GM12878 (cell line): ENCODE measurements around the gene ACTN3. TPM values are rescaled to one million over a fixed set of nuclear protein-coding genes. Genes with fewer than 3 reads are reported as not detected.

Experiments
- ATAC-seq: fragments of 200-7000 bp; cut with Tn5 transposase; 3 replicates; pipeline ENCODE4 v1.9.1; 2020; ENCODE audit warnings: mild to moderate bottlenecking, moderate library complexity
- BruUV-seq: library from RNA; stranded (reverse); fragments of 400-500 nt; replicated peaks from 2 replicates; lab custom pipeline; 2021; lab: Mats Ljungman, UMichigan
- CTCF ChIA-PET: fragments of 300-600 bp; sonication (Branson Sonifier 250); formaldehyde crosslinking; extraction: SDS; loops from one replicate; lab custom pipeline; 2021; ENCODE audit warnings: inconsistent platforms; lab: Yijun Ruan, JAX
- POLR2A ChIA-PET: fragments of 350-600 bp; formaldehyde crosslinking; extraction: SDS; loops from one replicate; lab custom pipeline; 2021; ENCODE audit warnings: inconsistent platforms; lab: Charles Lee
- RAD21 ChIA-PET: fragments of 300-600 bp; sonication (Branson Sonifier 250); formaldehyde crosslinking; loops from one replicate; lab custom pipeline; 2023; ENCODE audit warnings: antibody characterized with exemption; ENCODE audit not compliant: unreplicated experiment; lab: Charles Lee
- SMC1A ChIA-PET: fragments of 300-600 bp; sonication (Branson Sonifier 250); formaldehyde crosslinking; loops from one replicate; lab custom pipeline; 2023; ENCODE audit not compliant: unreplicated experiment, uncharacterized antibody; lab: Charles Lee
- DNase-seq: peaks from one replicate; pipeline ENCODE4 v3.0.0-alpha.2; 2011; ENCODE audit warnings: low read depth, low spot score
- FAIRE-seq: peaks from 3 replicates; lab custom pipeline; 2011; peaks lifted over from hg19 to GRCh38; lab: Jason Lieb, UNC
- H2AFZ ChIP-seq: 2 replicates; pipeline ENCODE4 v1.6.0; 2011; ENCODE audit warnings: low read depth, low read length, control low read depth; ENCODE audit not compliant: control insufficient read depth
- H3K27ac ChIP-seq: 2 replicates; pipeline ENCODE4 v1.5.1; 2011; ENCODE audit warnings: control low read depth; ENCODE audit not compliant: control insufficient read depth, insufficient read depth
- H3K27me3 ChIP-seq, 2 experiments: replicated peaks in 1 of 2; 2 replicates each; pipeline versions ENCODE4 v1.6.0 to v1.6.1; 2011; ENCODE audit warnings: low read length in 1 of 2; ENCODE audit not compliant: control insufficient read depth in 2 of 2, insufficient read depth in 2 of 2
- H3K36me3 ChIP-seq, 2 experiments: 2 replicates each; pipeline ENCODE4 v1.5.1; 2011; ENCODE audit warnings: low read length in 1 of 2; ENCODE audit not compliant: control insufficient read depth in 2 of 2, insufficient read depth in 2 of 2
- H3K4me1 ChIP-seq: 2 replicates; pipeline ENCODE4 v1.6.1; 2011; ENCODE audit warnings: mild to moderate bottlenecking, low read length, moderate library complexity, mixed read lengths; ENCODE audit not compliant: control insufficient read depth, insufficient read depth
- H3K4me2 ChIP-seq: 2 replicates; pipeline ENCODE4 v1.6.0; 2011; ENCODE audit warnings: control low read depth; ENCODE audit not compliant: control insufficient read depth, insufficient read depth
- H3K4me3 ChIP-seq: fragments of 200-600 bp; sonication (generic); 2 replicates; pipeline ENCODE4 v1.5.1; 2016
- H3K79me2 ChIP-seq: 2 replicates; pipeline ENCODE4 v1.6.0; 2011; ENCODE audit warnings: low read length; ENCODE audit not compliant: control insufficient read depth, insufficient read depth
- H3K9ac ChIP-seq: 2 replicates; pipeline ENCODE4 v1.8.0; 2011; ENCODE audit warnings: low read length, control low read depth, mixed read lengths; ENCODE audit not compliant: control insufficient read depth, insufficient read depth
- H3K9me3 ChIP-seq: replicated peaks from 3 replicates; pipeline ENCODE4 v1.5.1; 2011; ENCODE audit warnings: mild to moderate bottlenecking, low read length; ENCODE audit not compliant: control insufficient read depth, insufficient read depth
- H4K20me1 ChIP-seq: 2 replicates; pipeline ENCODE4 v1.6.0; 2011; ENCODE audit not compliant: control insufficient read depth, insufficient read depth
- ATF7 ChIP-seq: fragments of 450-650 bp; IDR thresholded peaks from 2 replicates; pipeline ENCODE4 v1.6.1; 2016; ENCODE audit warnings: low read depth, mild to moderate bottlenecking
- CBX5 ChIP-seq: sonication (generic); IDR thresholded peaks from 2 replicates; pipeline ENCODE4 v1.6.1; 2016; ENCODE audit warnings: low read depth, moderate library complexity, mild to moderate bottlenecking, inconsistent platforms
- FOS ChIP-seq: IDR thresholded peaks from 3 replicates; pipeline ENCODE4 v1.6.1; 2011; ENCODE audit warnings: borderline replicate concordance; ENCODE audit not compliant: insufficient read length; ENCODE audit errors: extremely low read depth
- HCFC1 ChIP-seq: fragments of 150-350 bp; IDR thresholded peaks from 2 replicates; pipeline ENCODE4 v1.6.1; 2014; ENCODE audit warnings: low read length
- MEF2A ChIP-seq: IDR thresholded peaks from 2 replicates; pipeline ENCODE4 v1.6.1; 2011; ENCODE audit warnings: low read depth, mild to moderate bottlenecking, low read length, moderate library complexity; ENCODE audit not compliant: insufficient read depth
- NBN ChIP-seq: fragments of 450-650 bp; IDR thresholded peaks from 2 replicates; pipeline ENCODE4 v1.6.1; 2016
- NFXL1 ChIP-seq: fragments of 450-650 bp; IDR thresholded peaks from 2 replicates; pipeline ENCODE4 v1.6.1; 2017; ENCODE audit warnings: antibody characterized with exemption, mild to moderate bottlenecking, borderline replicate concordance
- POU2F2 ChIP-seq: IDR thresholded peaks from 3 replicates; pipeline ENCODE4 v1.6.1; 2011; ENCODE audit warnings: low read depth, mild to moderate bottlenecking, low read length, borderline replicate concordance
- RB1 ChIP-seq: fragments of 450-650 bp; formaldehyde crosslinking; IDR thresholded peaks from 2 replicates; pipeline ENCODE4 v1.6.1; 2017; ENCODE audit warnings: mild to moderate bottlenecking, borderline replicate concordance
- RBBP5 ChIP-seq: fragments of 200-600 bp; sonication (generic); conservative IDR thresholded peaks from 2 replicates; pipeline ENCODE4 v1.6.1; 2016
- RELA ChIP-seq: fragments of 450-650 bp; IDR thresholded peaks from 2 replicates; pipeline ENCODE4 v1.8.0; 2014; ENCODE audit warnings: borderline replicate concordance; ENCODE audit not compliant: partially characterized antibody
- RFX5 ChIP-seq: IDR thresholded peaks from 2 replicates; pipeline ENCODE4 v1.6.1; 2011; ENCODE audit warnings: low read depth, low read length, improper control_type of control experiment
- SKIL ChIP-seq: fragments of 450-650 bp; IDR thresholded peaks from 2 replicates; pipeline ENCODE4 v1.6.1; 2017; ENCODE audit warnings: mild to moderate bottlenecking, low read depth, inconsistent platforms; ENCODE audit not compliant: poor library complexity, severe bottlenecking
- SMAD5 ChIP-seq: IDR thresholded peaks from 2 replicates; pipeline ENCODE4 v1.6.1; 2016; ENCODE audit warnings: antibody characterized with exemption, low read depth
- SMARCA5 ChIP-seq: fragments of 450-650 bp; IDR thresholded peaks from 2 replicates; pipeline ENCODE4 v1.6.1; 2017; ENCODE audit warnings: mild to moderate bottlenecking
- SP1 ChIP-seq: IDR thresholded peaks from one replicate; pipeline ENCODE4 v1.6.1; 2011; ENCODE audit warnings: low read depth, low read length
- TCF7 ChIP-seq: IDR thresholded peaks from 2 replicates; pipeline ENCODE4 v1.6.1; 2014; ENCODE audit warnings: antibody characterized with exemption, borderline replicate concordance
- YY1 ChIP-seq: IDR thresholded peaks from 2 replicates; pipeline ENCODE4 v1.6.1; 2011; ENCODE audit warnings: low read depth, mild to moderate bottlenecking, low read length
- ZBTB11 ChIP-seq: fragments of 450-650 bp; formaldehyde crosslinking; IDR thresholded peaks from 2 replicates; pipeline ENCODE4 v1.5.0; 2022; ENCODE audit warnings: mild to moderate bottlenecking, missing genetic modification characterization
- ZNF217 ChIP-seq: fragments of 450-650 bp; IDR thresholded peaks from 2 replicates; pipeline ENCODE4 v1.6.1; 2017; ENCODE audit warnings: antibody characterized with exemption, mild to moderate bottlenecking
- ZNF622 ChIP-seq: fragments of 450-650 bp; IDR thresholded peaks from 2 replicates; pipeline ENCODE4 v1.6.1; 2017; ENCODE audit warnings: mild to moderate bottlenecking, inconsistent platforms
- WGBS: methylation state at CpG from one replicate; pipeline ENCODE4 v1.1.6; 2016; ENCODE audit warnings: low lambda C conversion rate; ENCODE audit not compliant: insufficient replicate concordance, insufficient coverage; ENCODE audit errors: missing lambda C conversion rate; 5-methylcytosine and 5-hydroxymethylcytosine counted together
- in situ Hi-C: fragments of 300-500 bp; cut with MboI; formaldehyde crosslinking; loops from 9 replicates; pipeline ENCODE4 v1.14.3; 2018; ENCODE audit warnings: mixed read lengths
- intact Hi-C: fragments of 100-400 bp; cut with micrococcal nuclease; formaldehyde crosslinking; loops from one replicate; pipeline ENCODE4 v1.14.2; 2022; ENCODE audit not compliant: unreplicated experiment
- polyA plus RNA-seq, 11 experiments: library from polyadenylated mRNA; depleted of rRNA in 4 of 11; unstranded in 6 of 11; stranded (reverse) in 5 of 11; fragments of >200 nt; fragmentation: Nextera tagmentation in 4 of 11; fragmentation: Illumina TruSeq in 1 of 11; extraction: Ambion mirVana in 4 of 11; extraction: Trizol in 1 of 11; gene quantifications; 1 replicate in 1 of 11; 2 replicates in 10 of 11; pipeline versions ENCODE4 v1.2.1 to v1.2.3, GENCODE V29; 2011 to 2016; ENCODE audit warnings: inconsistent platforms in 2 of 11, missing spikeins in 2 of 11, low read depth in 1 of 11
- total RNA-seq, 4 experiments: library from RNA; depleted of rRNA in 3 of 4; stranded (reverse); fragments of >200 nt in 3 of 4; fragmentation: Illumina TruSeq in 1 of 4; extraction: Trizol in 1 of 4; gene quantifications; 2 replicates each; pipeline versions ENCODE4 v1.2.1 to v1.2.3, GENCODE V29; 2013 to 2021

The ACTN3 gene
- total and polyA plus RNA-seq, 10 of the 15 experiments (the other 5 are each of a cell fraction or from before 2014, with no cell fraction given) = 0.06 to 0.67 (median 0.17) TPM; not detected in 3

DNA sequence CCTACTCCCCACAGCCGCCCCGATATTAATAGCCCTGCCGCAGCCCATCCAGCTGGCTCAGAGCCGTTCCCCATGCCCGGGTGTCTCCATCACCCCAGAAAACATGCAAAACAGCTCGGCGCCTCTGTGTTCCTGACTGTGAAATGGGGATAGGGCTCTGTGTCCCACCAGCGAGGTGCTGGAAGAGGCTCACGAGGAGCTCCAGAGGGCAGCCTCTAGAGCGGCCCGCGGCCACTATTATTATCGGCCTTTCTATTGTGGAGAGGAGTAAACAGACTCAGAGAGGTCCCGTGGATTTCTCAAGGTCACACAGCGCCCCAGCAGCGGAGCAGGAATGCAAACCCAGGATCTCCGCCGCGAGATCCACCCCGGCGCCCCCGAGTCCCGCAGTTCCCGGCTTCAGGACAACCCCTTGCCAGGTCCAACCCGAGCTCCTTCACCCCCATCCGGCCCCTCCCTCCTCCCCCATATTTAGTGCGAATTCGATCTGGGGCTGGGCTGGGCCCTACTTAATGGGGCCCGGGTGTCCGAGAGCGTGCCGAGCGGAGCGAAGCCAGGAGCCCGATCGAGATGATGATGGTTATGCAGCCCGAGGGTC, at the start of gene ACTN3 (continued):
- peak; percentile 87 for TF ChIP-seq NFXL1
- peak; percentile 17; the same call in 1 of the 3 replicates for TF ChIP-seq POU2F2
- peak; percentile 41; the same call in 1 of the 2 replicates for TF ChIP-seq MEF2A
- TF ChIP-seq HCFC1 = no peak
- peak; percentile 98 for TF ChIP-seq SMARCA5
- peak; percentile 58 for TF ChIP-seq NBN

DNA sequence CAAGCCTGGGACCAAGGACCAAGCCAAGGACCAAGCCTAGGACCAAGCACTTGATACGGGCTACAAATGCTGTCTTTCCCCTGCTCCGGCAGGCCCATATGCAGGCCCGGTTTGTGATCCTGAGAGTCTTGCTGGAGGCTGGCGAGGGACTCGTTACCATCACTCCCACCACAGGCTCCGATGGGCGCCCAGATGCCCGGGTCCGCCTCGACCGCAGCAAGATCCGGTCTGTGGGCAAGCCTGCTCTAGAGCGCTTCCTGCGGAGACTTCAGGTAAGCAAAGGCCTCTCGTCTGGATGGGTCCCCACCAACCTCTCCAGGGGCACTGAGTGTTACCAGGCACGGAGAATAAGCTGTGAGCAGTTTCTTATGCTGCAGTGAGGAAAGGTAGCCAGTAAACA, 49.5 kb upstream of the ACTN3 start:
- no peaks in the 10 kb centered on the region for H3K4me1 ChIP-seq
- no peak for FAIRE-seq
- H4K20me1 ChIP-seq = no peaks in the 10 kb centered on the region
- no peak overlapping the region for H3K4me3 ChIP-seq
- ATAC-seq = no peak
- H3K27ac ChIP-seq = no peak overlapping the region
- POLR2A ChIA-PET = interaction anchor here (0.6 kb wide), 1 partner anchor 311 kb away, joined by 3 read pairs; no protein-coding TSS in a partner anchor
- no peaks in the 10 kb centered on the region for H3K27me3 ChIP-seq
- no peaks in the 10 kb centered on the region for H3K9me3 ChIP-seq
- no peak overlapping the region for H3K4me2 ChIP-seq
- BruUV-seq = no TSS peak
- SMC1A ChIA-PET = no interaction called here
- in situ Hi-C loops (no loop called here), intact Hi-C loops (no loop called here)
- H3K79me2 ChIP-seq = no peaks in the 10 kb centered on the region
- RAD21 ChIA-PET = no interaction called here
- WGBS = 90% methylated on average over 16 of the region's 16 CpGs
- no peak overlapping the region for H2AFZ ChIP-seq
- peaks cover 7 to 22% of the 10 kb centered on the region in 2 experiments; a peak in 3 of 4 replicates for H3K36me3 ChIP-seq
- CTCF ChIA-PET = no interaction called here
- DNase-seq = no peak
- H3K9ac ChIP-seq = no peak overlapping the region
- no peak for TF ChIP-seq ZBTB11 (CRISPR knock-in tag)
- no peak for TF ChIP-seq ATF7
- no peak for TF ChIP-seq SP1
- no peak for TF ChIP-seq CBX5
- TF ChIP-seq RB1 = no peak
- no peak for TF ChIP-seq SMAD5
- TF ChIP-seq SKIL = no peak
- no peak for TF ChIP-seq YY1
- TF ChIP-seq RFX5 = no peak
- TF ChIP-seq FOS = no peak
- TF ChIP-seq TCF7 = no peak
- no peak for TF ChIP-seq RBBP5
- TF ChIP-seq ZNF217 = no peak
- TF ChIP-seq ZNF622 = no peak
- TF ChIP-seq RELA = no peak
